Stimulated activated naive CD8-positive, alpha-beta T cell treated with anti-CD3 and anti-CD28 coated beads, Interleukin-15, Interleukin-2, amounts not matched to agents 100 U/mL and 50 U/mL, for 24 hours (primary cell): ENCODE data around the gene CLDN24.

Experiments used
- ATAC-seq: fragments of 150-1000 bp; cut with Tn5 transposase; one replicate; pipeline ENCODE4 v1.10.0; 2021
- DNase-seq: peaks from one replicate; pipeline ENCODE4 v3.0.0; 2021

Gene CLDN24

DNA sequence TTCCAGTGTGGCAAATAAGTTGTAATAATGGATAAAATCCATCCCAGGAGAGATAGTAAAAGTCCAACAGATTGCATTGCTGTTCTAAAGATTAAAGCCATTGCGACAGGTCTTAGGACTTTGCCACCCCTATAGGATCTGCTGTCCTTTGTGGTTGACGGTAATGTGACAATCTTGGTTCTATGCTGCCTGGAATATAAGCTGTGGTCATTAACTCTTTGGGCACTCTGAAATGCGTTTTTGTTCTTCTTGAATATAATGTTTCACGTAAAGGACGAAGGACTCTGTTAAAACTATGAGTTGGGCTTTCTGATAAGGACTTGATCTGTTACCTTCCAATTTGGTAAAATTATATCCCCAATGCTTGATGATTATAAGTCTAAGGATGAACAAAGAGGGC lies at the start of gene CLDN24:
Gene CLDN24, minus strand, starts transcription at position 101 of the 400 bp plus-strand sequence. Its CDS starts 0 bp downstream, at position 101.
- no peak for DNase-seq

DNA sequence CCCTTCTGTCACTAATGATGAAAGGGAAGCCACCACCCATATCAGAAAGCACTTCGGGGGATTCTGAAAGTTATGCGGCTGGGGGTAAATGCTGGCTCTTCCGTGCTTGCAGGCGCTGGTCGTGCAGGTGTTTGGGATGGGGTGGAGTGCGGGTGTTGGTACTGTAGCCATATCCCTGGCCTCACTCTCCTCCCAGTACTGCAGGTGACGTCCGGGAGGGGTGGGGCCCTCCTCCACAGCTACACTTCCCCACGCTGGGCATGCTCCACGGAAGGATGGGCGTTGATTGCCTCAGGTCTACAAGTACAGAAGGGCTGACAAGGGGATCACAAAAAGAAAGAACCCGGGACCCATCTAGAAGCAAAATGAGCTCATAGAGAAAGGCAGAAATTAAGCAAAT lies 48.6 kb upstream of the CLDN24 start:
- ATAC-seq (no peak), DNase-seq (no peak)

More for the DNA sequence above, at the start of gene CLDN24:
- no peak for ATAC-seq

DNA sequence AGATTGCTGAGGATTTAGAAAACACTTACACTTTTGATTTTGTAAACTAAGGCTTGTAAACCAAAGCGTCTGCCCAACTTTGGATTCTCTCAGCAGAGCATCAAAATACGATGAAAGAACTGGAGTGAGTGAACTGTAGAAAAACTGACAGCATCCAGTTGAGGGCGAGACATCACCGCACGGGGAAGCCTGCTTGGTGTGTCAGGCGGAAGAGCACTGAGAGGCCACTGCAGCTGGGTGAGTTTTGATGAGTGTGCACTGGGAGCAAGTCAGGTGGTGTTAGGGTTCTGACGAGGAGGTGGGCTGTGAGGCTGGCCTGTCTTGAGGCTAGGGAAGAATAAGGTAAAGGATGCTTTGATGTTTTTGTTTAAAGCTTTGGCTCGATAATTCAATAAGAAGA lies 46.8 kb upstream of the CLDN24 start:
- DNase-seq: no peak
- ATAC-seq: no peak

DNA sequence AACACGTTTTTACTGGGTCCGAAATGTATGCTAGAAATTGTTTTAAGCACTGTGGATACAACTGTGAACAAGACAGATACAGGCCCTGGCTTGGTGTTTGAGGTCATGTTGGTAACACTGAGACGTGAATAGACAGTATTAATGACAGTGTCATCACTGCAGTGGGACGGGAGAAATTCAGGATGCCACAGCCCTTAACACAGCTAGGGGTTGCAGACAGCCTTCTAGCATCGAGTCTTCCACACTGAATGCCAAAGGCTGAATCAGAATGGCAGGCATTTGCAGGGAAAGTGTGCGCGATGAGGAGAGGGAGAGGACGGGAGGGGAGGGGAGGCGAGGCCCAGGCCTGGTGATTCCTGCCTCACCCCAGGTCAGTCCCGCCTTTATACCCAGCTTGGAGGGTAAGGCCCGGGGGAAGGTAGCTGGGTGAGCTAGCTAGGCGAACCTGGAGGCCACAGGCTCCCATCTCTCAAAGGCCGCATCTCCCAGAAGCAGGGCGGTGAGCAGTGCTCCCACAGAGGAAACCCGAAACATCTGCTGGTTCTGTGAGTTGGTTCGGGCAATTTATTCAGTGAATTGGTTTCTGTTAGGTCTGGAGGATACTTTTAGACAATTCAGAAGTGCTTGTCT lies 44.1 kb upstream of the CLDN24 start:
- DNase-seq: no peak
- ATAC-seq: no peak

DNA sequence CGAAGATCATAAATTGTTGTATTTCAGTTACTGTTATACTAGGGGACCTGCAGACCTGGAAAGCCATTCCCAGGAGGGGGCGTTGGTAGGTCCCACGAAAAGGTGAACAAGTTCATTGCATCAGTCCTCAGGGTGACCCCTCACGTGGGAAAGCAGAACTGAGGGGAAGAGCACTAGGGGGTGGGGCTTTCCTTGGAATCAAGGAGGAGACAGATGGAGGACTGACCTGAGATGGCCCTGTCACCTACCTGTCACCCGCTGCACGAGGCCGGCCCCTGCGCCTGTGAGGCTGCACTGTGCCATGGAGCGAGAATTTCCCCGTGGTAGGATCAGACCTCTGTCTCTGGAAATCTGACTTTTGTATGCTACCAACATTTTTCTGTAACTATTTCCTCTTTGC lies 41.8 kb upstream of the CLDN24 start:
- ATAC-seq (no peak), DNase-seq (no peak)

DNA sequence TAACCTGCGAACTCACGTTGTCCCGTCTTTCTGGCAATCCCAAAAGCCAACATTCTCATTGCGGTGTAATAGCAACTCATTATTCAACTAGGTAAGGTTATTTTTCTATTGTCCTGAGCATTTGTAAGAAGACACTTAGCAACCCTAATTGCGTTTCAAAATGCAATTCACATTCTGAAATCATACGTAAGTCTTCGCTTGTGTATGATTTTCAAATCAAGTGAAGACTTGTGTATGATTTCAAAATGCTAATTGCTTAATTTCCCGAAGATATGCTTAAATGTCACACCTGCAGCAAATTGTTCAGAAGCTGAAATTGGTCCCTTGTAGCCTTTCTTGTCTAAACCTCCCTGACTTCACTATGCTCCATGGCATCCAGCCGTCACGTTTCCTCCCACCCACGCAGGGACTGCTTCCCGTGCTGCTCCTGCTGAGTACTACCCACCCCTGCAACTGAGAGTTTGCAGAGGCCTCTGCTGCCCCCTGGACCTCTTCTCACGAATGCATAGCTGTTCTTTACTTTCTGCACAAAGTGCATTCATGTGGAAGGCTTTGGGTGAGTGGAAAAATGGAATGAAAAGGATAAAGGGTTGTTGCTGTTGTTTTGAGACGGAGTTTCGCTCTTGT lies 40.8 kb upstream of the CLDN24 start:
- ATAC-seq (no peak), DNase-seq (no peak)

DNA sequence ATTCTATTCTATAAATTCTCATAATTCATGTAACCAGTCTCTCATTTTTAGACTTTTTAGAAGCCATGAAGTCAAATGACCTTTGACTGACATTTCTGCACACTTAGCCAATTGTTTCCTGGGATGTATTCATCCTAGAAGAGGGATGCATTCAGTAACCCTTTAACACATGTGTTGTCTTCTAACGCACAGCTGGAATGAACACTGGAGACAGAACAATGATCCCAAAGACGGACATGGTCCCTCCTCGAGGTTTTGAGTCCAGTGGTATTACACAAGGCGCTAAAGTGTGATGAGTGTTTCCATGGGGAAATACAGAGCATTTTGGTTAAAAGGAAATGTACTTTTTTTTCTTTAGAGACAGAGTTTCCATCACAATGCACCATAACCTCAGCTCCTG lies 39.8 kb upstream of the CLDN24 start:
- DNase-seq (no peak), ATAC-seq (no peak)

DNA sequence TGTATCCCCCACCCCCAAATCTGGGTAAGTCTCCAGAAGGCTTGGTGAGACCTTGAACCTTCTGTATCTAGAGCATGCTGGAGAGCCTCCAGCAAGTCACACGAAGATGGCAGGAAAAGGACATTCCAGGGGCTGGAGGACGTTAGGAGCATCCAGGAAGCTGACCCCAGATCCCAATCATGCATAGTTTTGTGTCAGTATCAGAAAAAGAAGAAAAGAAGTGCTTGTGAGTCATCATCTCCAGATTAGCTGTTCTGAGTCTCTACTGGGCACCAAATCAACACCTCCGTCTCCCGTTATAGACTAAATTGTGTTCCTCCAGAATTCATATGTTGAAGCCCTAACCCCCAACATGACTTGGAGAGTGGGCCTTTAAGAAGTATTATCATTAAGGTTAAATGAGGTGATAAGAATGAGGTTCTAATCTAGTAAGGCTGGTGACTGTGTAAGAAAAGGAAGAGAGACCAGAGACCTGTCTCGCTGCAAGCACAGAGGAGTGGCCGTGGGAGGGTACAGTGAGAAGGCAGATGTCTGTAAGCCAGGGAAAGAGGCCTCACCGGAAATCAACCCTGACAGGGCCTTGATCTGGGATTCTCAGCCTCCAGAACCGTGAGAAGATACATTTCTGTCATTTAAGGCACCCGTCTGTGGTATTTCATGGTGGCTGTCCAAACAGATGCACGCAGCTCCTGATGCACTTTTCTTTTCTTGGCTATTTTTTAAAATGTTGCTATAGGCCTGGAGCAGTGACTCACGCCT lies 38.1 kb upstream of the CLDN24 start:
- DNase-seq (no peak), ATAC-seq (no peak)

DNA sequence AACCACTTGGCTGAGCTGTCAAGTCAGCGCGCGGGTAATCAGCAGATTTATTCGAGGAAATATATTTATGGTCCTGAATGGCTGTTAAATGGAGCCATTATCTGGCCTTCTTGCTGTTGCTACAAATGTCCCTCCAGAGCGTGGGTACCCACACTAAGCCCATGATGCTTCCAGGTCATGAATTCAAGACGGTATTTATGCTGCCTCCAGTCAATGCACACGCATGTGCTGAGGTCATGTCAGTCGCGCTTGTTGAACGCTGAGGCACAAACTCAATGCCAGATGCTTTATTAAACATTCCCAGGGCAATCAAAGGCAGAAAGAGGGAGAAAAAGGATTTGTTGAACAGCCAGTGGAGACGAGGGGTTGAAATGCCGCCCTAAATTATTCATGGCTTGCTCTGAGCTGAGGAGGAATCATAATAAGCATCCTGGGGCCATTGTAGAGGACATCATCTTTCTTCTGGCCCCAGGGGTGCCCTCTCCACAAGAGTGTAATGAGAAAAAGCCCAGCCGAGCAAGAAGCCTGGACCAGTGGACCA lies 36.1 kb upstream of the CLDN24 start:
- DNase-seq (no peak), ATAC-seq (no peak)

DNA sequence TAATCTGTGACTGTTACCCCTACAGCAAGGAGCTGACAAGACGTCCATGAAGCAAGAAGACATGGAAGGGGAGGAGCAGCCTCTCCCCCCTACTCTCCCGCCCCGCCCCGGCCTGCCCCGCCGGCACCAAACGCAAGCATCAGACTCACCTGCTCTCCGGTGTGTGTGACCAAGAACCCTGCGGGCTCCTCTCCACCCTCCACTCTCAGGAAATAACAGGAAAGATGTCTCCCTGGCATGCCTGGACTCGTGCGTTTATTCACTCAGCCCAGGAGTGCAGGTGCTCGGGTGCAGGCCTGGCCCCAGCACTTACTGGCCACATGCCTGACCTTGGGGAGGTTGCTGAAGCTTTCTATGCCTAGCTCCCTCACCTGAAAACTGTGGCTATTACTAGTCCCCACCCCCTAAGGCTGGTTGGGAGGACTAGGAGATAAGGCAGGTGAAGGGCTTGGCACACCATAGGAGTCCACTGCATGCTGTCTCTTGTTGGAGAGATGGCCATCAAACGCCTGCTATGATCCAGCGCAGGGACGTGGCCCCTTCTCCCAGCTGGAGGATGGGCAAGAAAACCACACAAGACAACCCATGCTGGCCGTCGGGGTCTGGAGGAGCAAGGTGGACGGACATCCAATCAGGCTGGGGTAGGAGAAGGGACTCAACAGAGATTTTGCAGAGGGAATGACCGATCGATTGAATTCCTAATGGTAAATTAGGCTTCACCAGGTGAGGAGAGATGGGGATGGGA lies 34.9 kb upstream of the CLDN24 start:
- ATAC-seq (no peak), DNase-seq (no peak)

DNA sequence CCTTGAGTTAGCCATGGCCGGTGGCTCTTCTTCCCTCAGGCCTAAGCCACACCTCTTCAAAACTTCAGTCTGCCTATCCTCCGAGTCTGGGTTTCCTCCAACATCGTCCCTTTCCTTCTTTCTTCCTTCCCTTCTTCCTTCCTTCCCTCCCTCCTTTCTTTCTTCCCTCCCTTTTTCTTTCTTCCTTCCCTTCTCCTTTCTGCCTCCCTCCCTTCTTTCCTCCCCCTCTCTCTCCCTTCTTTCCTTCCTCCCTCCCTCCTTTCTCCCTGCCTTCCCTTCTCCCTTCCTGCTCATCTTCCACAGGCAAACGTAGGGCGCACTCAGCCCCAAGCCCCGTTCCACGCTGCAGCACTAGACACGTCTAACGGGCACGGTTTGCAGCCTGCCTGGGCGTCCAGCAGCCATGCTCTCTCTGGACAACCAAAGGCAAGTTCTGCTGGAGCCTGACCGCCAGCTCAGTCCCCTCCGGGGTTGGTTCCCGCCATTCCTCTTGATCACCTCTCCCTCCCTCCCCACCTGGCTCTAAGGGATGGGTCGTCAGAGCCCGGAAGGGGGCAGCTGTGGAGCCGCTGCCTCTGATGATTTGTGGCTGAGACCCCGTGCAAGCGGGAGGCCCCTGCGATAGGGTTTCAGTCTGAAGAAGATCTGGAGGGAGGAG lies 34.1 kb upstream of the CLDN24 start:
- no peak for ATAC-seq

DNA sequence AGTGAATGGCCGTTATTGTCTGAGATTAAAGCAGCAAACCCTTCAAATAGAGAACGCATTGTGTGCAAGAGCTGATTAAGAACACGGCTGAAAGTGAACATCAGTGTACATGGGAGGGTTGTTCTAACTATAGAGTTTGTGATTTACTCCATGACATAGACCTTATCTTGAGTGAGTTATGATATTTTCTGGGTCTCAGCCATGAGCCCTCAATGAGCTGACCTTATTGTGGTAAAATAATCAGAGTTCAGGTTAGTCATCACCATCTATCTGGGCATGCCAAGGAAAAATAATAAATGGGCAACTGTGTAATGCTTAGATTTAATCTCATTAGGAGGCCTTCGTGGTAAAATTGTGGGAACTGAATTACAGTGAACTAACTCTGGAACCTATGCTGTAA lies 33.2 kb upstream of the CLDN24 start:
- ATAC-seq (no peak), DNase-seq (no peak)

More for the DNA sequence above, 34.1 kb upstream of the CLDN24 start:
- DNase-seq: no peak

DNA sequence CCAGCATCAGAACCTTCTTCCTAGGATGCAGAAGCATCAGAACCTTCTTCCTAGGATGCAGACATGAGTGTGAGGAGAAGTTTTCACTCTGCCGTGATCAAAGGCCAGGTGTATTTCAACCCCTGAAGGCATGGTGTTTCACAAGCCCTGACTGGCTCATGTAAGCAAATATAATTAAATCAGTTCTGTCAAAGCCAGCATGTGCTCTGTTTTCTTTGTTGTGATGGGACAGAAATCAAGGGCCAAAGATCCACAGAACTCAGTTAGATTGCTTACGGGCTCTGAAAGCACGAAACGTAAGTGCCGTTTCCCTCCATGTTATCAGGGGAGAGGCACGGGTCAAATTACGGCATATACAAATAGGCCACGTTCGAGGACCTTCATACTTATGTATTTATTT lies 32.0 kb upstream of the CLDN24 start:
- no peak for ATAC-seq

DNA sequence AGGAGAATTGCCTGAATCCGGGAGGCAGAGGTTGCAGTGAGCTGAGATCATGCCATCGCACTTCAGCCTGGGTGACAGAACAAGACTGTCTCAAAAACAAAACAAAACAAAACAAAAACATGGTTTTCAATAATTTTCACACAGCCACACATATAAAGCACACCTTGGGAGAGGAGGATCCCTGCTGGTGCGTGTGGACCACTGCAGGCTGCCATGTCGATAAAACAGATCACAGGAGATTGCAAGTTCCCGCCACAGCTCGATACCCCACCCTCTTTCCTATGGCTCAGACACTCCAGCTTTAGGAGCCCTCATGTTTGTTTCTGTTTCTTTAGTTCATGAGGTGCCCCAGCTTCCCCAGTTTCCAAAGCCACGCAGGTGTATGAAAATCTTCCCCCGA lies 31.3 kb upstream of the CLDN24 start:
- DNase-seq: no peak
- ATAC-seq: no peak

More for the DNA sequence above, 32.0 kb upstream of the CLDN24 start:
- no peak for DNase-seq

DNA sequence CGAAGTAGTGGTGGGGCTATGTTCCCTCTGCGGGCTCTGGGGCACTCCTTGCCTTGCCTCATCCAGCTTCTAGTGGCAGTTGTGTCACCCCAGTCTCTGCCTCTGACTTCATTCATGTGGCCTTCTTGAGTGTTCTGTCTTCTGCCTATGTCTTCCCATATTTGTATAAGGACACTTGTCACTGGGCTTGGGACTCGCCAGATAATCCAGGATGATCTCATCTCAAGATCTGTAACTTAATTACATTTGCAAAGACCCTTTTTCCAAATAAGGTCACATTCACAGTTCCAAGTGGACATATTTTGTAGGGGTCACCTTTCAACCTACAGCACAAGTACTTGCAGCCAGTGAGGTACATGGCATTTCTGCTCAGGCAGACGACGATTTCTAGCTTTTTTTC lies 30.3 kb upstream of the CLDN24 start:
- ATAC-seq: no peak
- DNase-seq: no peak

DNA sequence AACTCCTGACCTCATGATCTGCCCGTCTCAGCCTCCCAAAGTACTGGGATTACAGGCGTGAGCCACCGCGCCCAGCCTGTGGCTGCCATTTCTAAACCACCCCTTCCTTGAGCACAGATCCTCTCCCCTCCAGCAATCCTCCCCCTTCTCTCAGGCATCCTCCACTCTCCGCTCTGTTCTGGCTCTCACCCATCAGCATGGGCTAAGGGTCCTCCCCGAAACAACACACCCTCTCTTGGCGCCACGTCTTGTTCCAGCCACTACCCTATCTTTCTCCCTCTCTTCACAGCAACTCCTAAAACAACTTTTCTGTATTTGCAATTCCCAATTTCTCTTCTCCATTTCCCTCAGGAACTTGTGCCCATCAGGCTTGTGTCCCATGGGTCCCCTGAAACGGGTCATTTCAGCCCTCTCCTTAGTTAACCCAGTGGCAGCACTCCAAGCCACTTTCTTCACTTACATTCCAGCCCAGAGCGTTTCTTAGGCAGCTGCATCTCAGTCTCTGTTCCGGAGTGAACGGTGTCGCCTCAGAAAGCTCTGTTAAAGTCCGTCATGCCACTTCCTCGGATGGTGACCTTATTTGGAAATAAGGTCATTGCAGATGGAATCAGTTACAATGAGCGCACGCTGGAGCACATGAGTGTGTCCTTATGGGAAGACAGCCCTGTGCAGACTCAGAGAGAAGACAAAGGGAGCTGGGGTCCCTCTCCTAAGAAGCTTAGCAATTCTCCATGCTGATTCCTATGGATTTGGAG lies 28.3 kb upstream of the CLDN24 start:
- ATAC-seq: no peak
- DNase-seq: no peak

DNA sequence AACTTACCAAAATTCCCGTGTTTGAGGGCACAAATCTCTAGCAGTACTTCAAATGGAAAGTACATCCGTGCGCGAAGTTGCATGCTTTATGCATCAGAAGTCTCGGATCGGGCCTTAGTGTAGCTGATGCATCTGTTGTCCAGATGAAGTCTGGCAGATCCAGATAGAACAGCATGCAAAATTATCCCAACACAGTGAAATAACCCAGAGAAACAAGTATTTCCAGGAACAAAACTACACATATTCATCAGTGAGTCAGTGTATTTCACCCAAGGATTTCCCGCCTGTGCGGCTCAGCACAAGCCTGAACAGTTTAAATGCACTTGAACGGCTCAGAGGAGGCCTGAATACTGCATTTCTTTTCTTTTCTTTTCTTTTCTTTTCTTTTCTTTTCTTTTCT lies 27.4 kb upstream of the CLDN24 start:
- DNase-seq: no peak
- no peak for ATAC-seq

DNA sequence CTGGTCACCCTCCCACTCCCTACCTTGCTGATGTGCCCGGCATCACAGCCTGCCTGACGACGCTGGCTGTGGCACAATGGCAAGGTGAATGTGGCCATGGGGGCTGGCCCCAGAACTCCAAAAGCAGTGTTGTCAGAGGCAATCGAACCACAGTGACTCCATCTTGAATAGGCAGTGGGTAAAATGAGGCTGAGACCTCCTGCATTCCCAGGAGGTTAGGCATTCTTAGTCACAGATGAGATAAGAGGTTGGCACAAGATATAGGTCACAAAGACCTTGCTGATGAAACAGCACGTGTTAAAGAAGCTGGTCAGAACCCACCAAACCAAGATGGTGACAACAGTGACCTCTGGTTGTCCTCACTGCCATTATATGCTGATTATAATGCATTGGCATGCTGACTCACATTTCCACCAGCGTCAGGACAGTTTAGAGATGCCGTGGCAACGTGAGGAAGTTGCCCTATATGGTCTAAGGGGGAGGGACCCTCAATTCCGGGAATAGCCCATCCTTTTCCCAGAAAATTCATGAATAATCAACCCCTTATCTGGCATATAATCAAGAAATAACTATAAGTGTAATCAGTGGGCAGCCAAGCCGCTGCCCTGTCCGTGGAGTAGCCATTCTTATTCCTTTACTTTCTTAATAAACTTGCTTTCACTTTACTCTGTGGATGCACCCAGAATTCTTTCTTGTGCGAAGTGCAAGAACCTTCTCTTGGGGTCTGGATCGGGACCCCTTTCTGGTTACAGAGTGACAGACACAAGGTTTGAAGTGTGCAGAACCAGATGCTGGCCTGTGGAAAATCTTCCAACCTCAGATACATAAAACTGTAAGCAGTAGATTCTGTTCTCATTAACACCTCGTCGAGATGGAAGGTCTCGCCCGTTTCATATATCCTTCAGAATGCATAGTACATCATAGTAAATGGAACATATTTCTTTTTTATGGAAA lies 26.8 kb upstream of the CLDN24 start:
- ATAC-seq: peak; percentile 95
- DNase-seq: peak; percentile 54

DNA sequence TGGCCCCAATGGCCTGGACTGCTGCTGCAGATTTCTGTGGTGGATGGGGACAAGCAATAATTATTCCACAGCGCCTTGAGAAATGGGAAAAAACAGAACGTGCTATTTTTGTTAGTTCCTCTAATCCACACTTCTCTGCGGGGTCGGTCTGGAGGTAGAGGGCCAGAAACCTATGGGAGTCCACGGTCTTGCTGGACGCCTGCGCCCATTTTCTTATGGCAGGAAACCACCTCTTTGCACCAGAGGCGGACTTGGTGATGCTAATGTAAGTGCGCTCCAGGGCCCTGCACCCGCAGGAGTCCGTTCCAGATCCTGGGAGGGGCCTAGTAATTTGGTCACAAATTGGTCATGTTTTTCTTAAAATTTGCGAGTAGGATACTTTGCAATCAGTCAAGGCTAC lies 25.9 kb upstream of the CLDN24 start:
- no peak for ATAC-seq
- no peak for DNase-seq

DNA sequence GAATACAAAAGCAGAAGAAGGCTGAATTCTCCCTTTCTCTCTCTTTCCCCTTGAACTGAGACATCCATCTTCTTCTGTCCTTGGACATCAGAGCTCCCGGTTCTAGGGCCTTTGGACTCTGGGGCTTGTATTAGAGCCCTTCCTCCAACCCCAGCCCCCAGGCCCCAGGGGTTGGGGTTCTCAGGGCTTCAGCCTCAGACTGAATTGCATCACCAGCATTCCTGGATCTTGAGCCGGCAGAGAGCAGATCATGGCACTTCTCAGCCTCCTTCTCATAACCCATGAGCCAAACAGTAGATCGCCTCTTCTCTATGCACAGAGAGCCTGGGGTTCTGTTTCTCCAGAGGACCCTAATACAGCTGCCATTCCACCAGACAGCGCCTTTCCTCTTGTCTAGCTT lies 25.3 kb upstream of the CLDN24 start:
- DNase-seq: no peak
- no peak for ATAC-seq
